GM18508 (cell line): ENCODE measurements around the gene PDE4D.
"Not testable (repeated sequence)": the region's sequence is repeated elsewhere in the genome, so short reads cannot be mapped to it uniquely, and the experiment has no call there.

Experiments used
- ATAC-seq: cut with Tn5 transposase; IDR thresholded peaks from one replicate; pipeline ENCODE4 v1.9.1; 2021; ENCODE audit warnings: moderate number of reproducible peaks; ENCODE audit not compliant: insufficient read depth, unreplicated experiment

PDE4D gene

DNA sequence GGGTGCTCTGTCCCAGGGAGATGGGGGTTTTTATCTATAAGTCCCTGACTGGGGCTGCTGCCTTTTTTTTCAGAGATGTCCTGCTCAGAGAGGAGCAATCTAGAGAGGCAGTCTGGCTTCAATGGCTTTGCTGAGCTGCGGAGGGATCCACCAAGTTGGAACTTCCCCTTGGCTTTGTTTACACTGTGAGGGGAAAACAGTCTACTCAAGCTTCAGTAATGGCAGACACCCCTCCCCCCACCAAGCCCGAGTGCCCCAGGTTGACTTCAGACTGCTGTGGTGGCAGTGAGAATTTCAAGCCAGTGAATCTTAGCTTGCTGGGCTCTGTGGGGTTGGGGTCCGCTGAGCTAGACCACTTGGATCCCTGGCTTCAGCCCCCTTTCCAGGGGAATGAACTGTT is 934.8 kb downstream of the PDE4D start:
- ATAC-seq = no peak

DNA sequence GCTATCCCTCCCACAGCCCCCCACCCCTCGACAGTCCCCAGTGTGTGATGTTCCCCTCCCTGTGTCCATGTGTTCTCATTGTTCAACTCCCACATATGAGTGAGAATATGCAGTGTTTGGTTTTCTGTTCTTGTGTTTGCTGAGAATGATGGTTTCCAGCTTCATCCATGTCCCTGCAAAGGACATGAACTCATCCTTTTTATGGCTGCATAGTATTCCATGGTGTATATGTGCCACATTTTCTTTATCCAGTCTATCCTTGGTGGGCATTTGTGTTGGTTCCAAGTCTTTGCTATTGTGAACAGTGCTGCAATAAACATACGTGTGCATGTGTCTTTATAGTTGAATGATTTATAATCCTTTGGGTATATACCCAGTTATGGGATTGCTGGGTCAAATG is 940.3 kb downstream of the PDE4D start:
- ATAC-seq = not testable (repeated sequence)

DNA sequence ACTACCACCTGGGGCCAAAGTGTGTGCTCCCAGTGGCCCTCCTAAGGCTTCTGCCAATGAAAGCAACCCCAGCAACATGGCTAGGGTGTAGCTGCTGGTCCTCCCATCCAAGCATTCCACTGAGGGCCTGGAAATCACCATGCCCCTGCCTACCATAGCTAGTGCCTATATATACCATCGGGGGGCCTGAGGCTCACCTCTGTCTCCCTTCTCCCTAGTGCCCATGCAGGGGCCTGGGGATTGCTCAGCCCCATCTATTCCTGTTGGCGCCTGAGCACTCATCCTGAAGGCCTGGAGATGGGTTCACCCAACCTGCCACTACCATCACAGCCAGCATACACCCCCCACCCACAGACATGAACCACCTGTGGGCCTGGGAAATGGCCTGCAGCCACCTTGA is 943.3 kb downstream of the PDE4D start:
- ATAC-seq = no peak

DNA sequence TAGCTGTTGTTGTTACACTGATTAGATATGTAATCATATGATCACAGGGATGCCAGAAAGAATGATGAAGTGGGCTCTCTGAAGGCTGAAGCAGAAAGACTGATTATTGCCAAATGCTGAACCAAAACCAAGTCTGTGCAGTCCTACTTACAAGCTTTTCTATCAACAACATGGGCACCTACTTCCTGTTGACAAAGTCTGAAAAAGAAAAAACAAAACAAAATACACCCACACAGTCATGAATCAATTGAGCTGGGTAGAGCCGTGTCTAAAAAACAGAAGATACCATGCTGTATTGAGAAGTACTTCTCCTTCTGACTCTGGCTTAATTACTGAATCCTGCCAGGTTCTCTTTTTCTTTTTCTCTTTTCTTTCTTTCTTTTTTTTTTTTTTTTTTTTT is 947.3 kb downstream of the PDE4D start:
- ATAC-seq = no peak

DNA sequence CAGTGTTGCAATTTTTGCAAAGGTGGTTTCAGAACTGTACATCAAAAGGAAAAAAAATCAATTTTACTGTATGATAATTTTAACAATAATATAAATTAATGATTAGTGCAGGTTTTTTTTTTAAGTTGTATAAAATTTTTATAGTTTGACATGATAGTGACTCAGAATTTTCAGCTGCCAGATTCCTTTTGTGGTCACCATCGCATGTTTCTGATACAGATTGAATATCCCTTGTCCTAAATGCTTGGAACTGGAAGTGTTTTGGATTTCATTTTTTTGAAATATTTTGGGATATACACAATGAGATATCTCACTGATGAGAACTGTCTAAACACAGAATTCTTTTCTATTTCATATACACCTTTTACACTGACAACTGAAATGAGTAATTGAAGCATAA is 949.3 kb downstream of the PDE4D start:
- ATAC-seq = no peak

DNA sequence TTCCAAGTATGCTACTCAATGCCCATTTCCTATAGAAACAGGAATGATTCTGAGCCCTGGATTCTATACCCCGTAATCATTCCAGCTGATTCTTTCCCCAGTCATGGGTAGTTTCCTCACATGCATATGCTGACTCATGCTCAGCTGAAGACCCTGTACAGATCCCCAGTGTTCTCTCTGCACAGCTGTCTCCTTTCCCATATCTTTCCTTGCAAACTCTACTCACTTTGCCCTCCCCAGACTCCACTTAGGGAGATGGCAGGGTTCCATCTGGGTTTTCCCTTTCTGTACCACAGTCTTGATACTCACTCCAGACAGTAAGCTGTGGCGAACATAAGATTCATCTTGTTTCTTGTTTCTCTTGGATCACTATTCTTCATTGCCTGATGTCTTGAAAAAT is 953.1 kb downstream of the PDE4D start:
- ATAC-seq = no peak

DNA sequence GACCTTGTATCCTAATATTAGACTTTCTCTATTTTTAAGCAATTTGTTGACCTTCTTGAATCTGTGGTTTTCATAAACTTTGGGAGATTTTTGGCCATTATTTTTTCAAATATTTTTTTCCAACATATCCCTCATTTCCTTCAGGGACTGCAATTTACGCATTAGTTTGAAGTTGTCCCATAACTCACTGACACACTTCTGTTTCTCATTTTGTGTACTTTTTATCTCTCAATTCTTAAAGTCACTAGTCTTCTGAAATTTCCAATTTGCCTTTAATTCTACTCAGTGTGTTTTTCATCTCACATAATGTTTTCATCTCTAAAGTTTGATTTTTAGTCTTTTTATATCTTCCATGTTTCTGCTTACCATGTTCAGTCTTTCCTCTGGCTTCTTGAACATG is 953.9 kb downstream of the PDE4D start:
- ATAC-seq = no peak

DNA sequence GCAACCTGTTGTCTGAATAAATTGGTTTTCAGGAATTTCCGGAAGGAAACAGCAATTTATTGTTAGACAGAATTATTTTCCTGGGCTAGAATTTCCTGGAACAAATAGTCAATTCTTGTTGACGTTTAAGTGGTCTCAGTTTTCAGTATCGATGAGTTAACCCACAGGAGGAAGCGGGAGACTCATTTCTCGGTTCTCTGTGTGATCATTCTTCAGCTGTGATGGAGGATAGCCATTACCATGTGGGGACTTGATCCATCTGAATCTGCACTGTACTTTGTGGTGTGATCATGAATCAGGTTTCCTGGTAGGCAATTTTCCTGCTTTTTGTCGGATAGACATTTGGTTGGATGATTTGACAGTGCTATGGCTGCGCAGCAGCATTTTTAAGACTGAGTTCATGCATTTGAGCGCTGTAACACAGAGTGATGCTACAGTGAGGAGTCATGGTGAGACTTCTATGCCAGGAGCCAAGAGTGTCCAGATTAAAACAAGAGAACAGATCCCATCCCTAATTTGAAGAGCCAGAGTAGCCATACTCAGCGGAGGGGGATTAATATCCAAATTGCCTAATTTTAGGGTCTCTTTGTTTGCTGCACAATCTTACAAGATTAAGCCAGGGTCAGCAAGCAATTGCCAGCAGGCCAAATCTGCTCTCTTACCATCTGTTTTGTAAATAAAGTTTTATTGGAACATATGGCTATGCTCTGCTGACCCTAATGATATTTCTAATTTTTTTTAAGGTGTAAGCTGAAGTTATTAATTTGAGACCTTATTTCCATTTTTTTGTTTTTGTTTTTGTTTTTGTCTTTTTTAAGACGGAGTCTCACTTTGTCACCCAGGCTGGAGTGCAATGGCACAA is 954.7 kb downstream of the PDE4D start:
- no peak for ATAC-seq

DNA sequence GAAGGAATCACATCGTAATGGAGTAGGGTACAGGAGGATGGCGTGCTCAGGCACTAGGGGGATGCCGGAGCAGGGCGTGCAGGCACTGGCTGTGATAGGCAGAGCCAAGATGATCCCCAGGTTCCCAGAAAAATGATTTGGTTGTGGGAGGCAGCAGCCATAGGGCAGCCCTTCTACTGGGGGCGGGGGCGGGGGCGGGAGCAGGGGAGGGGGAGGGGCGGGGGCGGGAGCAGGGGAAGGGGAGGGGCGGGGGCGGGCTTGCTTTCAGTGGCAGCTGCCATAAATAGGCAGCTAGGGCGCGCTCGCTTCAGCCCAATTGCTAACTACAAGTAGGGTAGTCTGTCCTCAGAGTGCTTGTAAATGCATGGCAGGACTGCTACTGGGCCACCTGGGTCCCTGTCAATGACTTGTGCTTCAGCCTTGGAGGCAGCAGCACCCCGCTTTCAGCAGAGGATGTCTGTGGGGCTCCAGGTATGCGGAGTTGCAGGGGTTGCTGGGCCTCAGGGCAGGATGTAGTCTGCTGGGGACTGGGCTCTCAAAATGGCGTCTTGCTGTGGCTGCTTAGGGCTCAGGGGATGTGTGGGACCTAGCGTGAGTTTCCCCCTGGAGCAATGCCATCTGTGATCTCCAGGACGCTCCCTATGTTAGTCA is 956.4 kb downstream of the PDE4D start:
- no peak for ATAC-seq

DNA sequence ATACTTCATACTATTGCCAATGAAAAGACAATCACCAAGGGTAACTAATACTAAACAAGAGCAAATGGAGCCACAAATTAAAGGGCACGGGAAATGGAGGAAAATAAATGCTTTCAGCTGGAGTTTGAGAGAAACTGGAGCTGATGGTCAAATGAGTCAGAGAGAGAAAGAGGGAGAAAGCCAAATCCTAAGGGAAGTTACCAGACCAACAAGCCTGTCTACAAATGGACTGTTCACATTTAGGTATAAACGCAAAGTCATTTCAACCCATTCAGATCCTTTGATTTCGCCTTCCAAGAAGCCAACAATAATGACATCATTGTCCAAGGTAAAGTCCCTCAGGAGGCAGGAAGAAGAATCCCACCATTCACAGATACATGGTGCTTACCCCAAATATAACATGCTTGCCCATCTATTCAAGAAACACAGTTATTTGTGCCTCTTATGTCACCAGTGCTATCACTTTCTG is 958.9 kb downstream of the PDE4D start:
- no peak for ATAC-seq

DNA sequence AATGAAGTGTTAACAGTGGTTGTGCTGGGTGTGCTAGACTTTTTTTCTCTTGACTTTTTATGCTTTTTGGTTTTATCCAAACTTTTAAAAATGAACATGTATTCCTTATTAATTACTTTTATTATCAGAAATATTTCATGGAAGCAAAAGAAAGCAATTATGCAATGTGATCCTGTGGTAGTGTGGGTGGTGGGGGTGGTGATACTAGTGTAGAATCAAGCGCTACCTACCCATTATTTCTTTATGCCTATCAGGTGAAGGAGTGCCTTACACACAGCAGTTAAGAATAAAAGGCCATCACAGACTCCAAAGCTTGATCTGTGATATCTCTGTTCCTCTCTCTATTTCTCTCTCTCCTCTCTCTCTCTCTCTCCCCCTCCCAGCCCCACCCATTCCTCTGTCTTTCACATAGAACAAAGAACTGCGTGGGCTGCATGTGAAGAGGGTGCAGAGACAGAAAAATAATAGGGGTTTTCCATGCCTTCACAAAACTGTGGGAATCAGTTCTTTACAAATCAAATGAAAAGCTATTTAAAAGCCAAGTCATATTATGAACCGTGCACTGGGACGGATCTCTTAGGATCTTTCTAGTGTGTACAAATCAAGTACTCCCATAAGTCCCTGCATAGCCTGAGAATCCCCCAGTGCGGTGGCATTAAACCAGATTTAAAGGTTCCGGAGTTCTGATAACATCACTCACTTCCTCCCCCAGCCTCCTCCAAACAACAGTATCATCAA is 959.5 kb downstream of the PDE4D start:
- no peak for ATAC-seq

DNA sequence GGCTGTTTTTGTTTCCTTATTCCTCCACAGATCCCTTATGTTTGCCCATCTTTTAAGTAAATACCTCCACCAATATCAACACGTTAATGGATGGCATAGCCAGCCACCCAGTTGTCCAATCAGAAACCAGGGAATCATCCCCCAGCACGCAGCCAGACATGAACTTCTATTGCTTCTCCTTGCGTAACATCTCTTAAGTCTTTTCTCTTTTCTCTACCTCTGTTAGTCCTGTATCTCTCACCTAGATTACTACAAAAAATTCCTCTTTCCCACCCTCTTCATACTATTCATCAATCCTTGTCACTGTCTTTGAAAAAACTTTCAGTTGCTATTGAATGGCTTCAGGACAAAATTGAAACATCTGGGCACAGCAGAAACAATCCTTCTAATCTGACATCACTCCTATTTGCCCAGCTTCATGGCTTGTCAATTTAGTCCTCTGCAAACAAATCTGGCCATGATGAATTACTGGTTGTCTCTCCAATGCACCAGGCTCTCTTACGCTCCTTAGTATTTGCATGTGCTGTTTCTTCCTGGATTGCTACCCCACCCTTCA is 961.4 kb downstream of the PDE4D start:
- ATAC-seq = no peak

DNA sequence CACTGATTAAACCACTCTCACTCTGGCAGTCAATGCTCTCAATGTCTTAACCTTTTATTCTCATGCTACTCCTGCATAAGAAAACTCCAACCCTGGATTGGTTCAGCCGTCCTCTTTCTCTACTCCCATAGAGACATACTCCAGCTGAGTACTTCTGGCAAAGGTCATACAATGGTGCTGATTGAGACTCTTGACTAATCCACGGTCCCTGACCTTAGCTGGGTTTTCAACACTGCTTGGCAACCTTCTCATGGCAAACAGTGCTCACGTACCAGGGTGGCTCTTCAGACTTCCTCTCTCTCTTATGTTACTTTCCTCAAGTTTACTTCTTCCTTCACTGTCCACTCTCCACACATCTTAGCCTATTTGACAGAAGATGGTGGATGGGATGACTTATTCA is 963.0 kb downstream of the PDE4D start:
- no peak for ATAC-seq

DNA sequence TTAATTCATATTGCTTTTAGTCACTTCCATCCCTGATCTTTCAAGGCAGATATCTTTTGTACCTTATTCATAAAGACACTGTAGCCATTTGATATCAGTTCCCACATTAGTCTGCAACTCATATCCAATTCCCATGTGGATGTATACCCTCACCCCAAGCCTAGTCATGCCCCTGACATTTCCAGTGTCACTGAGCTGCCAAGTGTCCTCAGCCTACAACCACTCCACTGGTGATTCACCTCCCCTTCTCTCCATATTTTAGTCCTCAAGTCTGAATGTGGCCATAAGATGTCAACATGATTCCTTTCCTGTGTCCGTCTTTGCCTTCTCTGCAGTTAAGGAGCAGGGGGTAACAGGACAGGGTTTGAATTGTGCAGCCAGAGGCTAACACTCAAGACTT is 963.8 kb downstream of the PDE4D start:
- ATAC-seq = no peak

DNA sequence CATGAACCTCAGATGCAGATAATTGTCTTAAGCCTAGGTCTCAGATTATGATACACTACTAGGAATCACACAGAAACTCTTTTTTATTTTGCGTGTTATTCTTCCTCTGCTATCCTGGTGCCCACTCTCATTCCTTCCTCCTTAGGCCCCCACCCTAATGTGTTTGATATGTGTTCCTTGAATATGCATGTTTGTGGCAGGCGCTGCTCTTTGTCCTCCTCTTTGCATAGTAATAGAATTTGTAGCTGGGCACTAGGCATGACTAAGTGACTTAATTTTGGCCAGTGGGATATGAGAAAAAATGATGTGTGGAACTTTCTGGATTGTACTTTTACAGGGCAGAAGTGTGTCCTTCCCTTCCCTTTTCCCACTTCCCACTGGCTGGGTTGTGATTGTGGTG is 965.6 kb downstream of the PDE4D start:
- no peak for ATAC-seq

DNA sequence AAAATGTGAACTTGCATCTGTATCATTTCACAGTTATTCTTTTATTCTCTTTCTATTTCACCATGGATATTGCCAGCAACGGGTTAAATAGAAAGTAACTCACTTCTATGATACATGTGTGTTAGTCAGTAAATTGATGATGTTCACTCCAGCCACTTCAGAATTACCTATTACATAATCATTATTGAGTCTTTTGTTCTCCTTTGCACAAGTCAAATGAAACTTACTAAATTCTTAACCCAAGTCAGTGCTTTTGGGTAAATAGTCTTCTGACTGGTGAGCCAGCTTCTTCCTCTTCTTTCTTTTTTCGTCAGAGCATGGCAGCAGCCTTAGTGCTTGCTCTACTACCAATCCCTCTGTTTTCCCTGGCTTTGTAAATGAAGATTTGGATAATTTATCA is 966.3 kb downstream of the PDE4D start:
- no peak for ATAC-seq

DNA sequence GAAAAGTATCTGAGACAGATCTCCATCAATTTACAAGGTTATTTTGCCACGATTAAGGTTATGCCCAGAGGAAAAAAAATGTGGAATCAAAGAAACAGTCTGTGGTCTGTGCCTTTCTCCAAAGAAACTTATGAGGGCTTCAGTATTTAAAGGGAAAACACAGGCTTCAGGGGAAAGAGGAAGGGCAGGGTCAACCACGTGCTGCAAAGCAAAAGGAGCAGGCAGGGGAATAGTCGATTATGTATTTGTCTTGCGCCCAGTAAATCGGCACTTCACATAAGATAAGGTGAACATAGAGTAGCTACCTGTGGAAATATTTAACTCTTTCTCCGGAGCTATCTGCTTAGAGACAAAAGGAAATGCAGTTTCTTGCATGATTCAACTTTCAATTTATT is 967.0 kb downstream of the PDE4D start:
- no peak for ATAC-seq

DNA sequence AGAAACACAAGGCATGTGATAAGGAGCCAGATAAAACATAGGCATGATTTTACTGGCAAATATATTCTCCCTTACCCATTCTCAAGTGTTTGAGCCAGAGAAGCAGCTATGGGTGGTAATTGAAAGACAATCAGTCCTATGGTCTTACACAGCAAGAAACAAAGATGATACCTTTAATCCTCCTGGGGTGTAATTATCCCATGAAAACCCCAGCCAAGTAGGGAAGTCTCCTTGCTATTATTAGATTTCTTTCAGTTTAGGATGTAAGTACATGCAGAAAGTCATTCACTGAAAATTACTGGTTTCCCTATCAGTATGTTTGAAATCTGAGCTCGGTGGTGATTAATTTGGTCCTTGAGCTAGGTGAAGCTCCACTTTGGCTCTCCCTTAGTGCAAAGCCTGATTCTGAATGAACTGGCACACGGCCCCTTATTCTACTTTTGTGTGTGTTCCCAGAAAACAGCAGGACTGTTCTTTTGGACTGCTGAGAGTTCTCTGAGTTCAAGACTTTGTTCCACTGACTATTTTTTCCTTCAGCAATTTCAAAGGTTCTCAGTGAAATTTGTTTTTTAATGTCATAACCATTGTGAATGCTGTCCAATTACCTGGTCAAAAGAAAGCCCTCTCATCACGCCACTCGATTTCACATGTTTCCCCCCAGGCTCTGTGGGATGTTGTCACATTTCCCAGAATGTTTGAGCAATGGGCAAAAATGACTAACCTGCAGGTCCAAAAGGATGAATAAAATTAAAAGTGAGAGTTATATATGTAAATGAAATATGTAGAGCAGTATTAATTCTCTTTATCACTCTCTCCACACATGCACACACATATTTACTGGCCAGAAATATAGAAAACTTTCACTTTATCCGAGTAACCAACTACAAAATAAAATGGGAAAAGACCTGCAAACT is 967.6 kb downstream of the PDE4D start:
- no peak for ATAC-seq

DNA sequence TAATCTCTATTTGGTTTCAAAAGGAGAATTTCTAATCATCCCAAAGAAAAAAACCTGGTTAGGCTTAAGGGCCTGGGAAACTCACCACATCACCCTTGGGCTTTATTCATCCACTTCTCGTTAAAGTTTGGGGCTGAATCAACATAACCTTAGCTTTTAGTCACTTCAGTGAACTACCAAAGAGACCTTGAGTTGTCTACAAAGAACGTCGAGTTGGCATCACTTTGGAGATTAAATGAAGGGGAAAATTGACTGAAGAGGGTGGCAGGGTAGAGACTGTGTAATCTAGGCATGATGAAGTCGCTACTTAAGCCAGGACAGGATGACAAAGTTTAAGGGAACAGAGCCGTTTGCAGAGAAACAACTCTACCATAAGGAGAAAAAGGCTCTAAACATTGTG is 969.2 kb downstream of the PDE4D start:
- ATAC-seq = no peak

DNA sequence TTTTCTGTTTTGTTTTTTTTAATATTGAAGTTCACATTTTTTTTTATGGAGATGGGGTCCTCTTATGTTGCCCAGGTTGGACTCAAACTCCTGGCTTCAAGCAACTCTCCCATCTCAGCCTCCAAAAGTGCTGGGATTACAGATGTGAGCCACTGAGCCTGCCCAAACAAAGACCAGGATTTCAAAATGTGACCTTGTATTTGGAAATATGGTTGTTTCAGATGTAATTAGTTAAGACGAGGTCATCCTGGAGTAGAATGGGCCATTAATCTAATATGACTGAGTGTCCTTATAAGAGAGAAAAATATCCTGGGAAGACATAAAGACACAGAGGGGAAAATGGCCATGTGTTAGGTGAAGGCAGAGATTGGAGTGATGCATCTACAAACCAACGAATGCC is 970.2 kb downstream of the PDE4D start:
- ATAC-seq = no peak
